Suprapubic skin (tissue), 4 donors: Measurements from ENCODE around the gene JPH3. TPM values are rescaled to one million over a fixed set of nuclear protein-coding genes. Genes with fewer than 3 reads are reported as not detected.

Source experiments
- DNase-seq, 2 donors: peaks; one replicate each; pipeline ENCODE4 v3.0.0-alpha.2; 2019; ENCODE audit warnings: low spot score in 2 of 2
- H3K27ac ChIP-seq: fragments of 200-600 bp; sonication (generic); one replicate; pipeline ENCODE4 v1.5.1; 2019
- H3K27me3 ChIP-seq: fragments of 200-600 bp; sonication (generic); one replicate; pipeline ENCODE4 v1.5.1; 2019
- H3K36me3 ChIP-seq: fragments of 200-600 bp; sonication (generic); one replicate; pipeline ENCODE4 v1.5.1; 2019
- H3K4me1 ChIP-seq: fragments of 200-600 bp; sonication (generic); one replicate; pipeline ENCODE4 v1.5.1; 2019
- H3K4me3 ChIP-seq: fragments of 200-600 bp; sonication (generic); one replicate; pipeline ENCODE4 v1.5.1; 2019; ENCODE audit warnings: mild to moderate bottlenecking
- H3K9me3 ChIP-seq: fragments of 200-600 bp; sonication (generic); one replicate; pipeline ENCODE4 v1.5.1; 2019
- EP300 ChIP-seq: sonication (generic); formaldehyde crosslinking; IDR thresholded peaks from one replicate; pipeline ENCODE4 v1.6.1; 2017; ENCODE audit warnings: antibody characterized with exemption
- POLR2A ChIP-seq, 2 donors: fragments of 450-650 bp; IDR thresholded peaks; one replicate each; pipeline ENCODE4 v1.6.1; 2017; ENCODE audit warnings: antibody characterized with exemption in 2 of 2, mild to moderate bottlenecking in 2 of 2, moderate library complexity in 2 of 2
- POLR2AphosphoS5 ChIP-seq, 3 donors: sonication (generic); formaldehyde crosslinking; IDR thresholded peaks; one replicate each; pipeline ENCODE4 v1.6.1; 2017; ENCODE audit warnings: antibody characterized with exemption in 3 of 3
- WGBS: methylation state at CpG from one replicate; pipeline ENCODE4 v1.1.5; 2018; 5-methylcytosine and 5-hydroxymethylcytosine counted together
- total RNA-seq, 4 donors: library from RNA; depleted of rRNA; stranded (reverse); fragments of >200 nt; gene quantifications; one replicate each; pipeline ENCODE4 v1.1.0, GENCODE V29; 2016
- TF ChIP-seq, protein P1 (sequence below), 2 donors: fragments of 200-600 bp in 1 of 2; fragments of 450-650 bp in 1 of 2; sonication (generic) in 1 of 2; IDR thresholded peaks; one replicate each; pipeline ENCODE4 v1.5.1; 2016 to 2019; ENCODE audit warnings: antibody characterized with exemption in 2 of 2, mild to moderate bottlenecking in 1 of 2, moderate library complexity in 1 of 2

Gene JPH3
- total RNA-seq, 4 donors from 2014 or later = not detected

DNA sequence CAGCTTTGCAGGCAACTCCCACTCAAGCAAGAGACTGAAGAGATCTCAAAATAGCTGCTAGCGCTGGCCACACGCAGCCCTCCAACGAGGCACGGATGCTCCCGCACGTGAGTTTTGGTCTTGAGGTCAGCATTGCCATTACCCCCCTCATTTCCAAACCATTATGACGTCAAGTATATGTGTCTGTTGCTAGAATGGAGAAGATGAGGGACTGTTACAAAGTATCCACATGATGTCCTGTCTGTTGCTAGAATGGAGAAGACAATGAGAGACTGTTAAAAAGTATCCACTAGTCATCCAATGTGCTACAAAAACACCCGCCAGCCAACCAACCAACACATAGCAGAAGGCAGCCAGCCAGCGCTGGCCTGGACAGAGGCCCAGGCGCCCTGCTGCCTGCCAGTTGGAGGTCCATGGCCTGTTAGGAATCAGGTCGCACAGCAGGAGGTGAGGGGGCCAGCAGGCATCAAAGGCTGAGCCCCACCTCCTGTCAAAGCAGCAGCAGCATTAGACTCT, 138.7 kb downstream of the JPH3 start:
- WGBS = 82% methylated on average over 10 of the region's 11 CpGs
- no peaks in the 10 kb centered on the region for H3K9me3 ChIP-seq
- no peaks in the 10 kb centered on the region for H3K4me1 ChIP-seq
- H3K36me3 ChIP-seq = peaks cover 44% of the 10 kb centered on the region
- no peak overlapping the region for H3K4me3 ChIP-seq
- no peak for DNase-seq
- TF ChIP-seq POLR2A (IDR thresholded peaks at IDR 0.05) = no peak
- TF ChIP-seq POLR2AphosphoS5 (IDR thresholded peaks at IDR 0.05) = no peak
- TF ChIP-seq, protein P1, sequence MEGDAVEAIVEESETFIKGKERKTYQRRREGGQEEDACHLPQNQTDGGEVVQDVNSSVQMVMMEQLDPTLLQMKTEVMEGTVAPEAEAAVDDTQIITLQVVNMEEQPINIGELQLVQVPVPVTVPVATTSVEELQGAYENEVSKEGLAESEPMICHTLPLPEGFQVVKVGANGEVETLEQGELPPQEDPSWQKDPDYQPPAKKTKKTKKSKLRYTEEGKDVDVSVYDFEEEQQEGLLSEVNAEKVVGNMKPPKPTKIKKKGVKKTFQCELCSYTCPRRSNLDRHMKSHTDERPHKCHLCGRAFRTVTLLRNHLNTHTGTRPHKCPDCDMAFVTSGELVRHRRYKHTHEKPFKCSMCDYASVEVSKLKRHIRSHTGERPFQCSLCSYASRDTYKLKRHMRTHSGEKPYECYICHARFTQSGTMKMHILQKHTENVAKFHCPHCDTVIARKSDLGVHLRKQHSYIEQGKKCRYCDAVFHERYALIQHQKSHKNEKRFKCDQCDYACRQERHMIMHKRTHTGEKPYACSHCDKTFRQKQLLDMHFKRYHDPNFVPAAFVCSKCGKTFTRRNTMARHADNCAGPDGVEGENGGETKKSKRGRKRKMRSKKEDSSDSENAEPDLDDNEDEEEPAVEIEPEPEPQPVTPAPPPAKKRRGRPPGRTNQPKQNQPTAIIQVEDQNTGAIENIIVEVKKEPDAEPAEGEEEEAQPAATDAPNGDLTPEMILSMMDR (IDR thresholded peaks at IDR 0.05) = no peak
- TF ChIP-seq EP300 = no peak
- no peak overlapping the region for H3K27ac ChIP-seq
- no peaks in the 10 kb centered on the region for H3K27me3 ChIP-seq

DNA sequence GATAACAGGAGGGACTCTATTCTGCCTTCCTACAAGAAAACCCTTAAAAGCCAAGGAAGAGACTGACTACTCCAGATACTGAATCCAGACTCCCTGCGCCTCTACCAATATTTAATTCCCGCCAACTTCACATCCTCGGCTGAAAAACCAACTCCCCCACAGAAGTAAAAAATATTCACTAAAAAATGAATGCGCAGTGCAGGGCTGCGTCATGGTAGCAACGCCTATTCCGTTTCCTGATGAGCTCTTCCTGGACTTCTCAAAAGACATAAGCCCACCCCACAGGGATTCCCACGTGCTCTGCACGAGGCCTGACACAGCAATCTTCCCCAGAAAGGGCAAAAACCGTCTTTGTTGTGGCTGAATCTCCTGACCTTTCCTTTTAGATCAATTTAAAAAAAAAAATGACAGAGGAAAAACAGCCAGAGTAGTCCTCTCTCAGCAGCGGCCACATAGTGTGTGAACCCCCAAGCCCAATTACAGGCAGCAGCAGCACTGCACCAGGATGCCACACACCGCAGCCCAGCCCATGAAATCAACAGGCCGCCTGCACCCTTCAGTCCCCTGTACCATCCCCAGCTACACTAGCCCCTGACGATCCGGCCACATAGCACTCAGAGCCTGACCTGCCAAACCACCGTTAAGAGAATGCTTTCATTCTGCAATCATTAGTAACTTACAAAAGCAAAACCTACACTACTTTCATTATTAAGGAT, 139.6 kb downstream of the JPH3 start:
- no peaks in the 10 kb centered on the region for H3K4me1 ChIP-seq
- no peaks in the 10 kb centered on the region for H3K27me3 ChIP-seq
- H3K27ac ChIP-seq = no peak overlapping the region
- peaks cover 49% of the 10 kb centered on the region for H3K36me3 ChIP-seq
- WGBS = 93% methylated on average over 16 of the region's 16 CpGs
- no peaks in the 10 kb centered on the region for H3K9me3 ChIP-seq
- no peak for TF ChIP-seq EP300
- no peak for TF ChIP-seq POLR2AphosphoS5 (IDR thresholded peaks at IDR 0.05)
- TF ChIP-seq, protein P1 (IDR thresholded peaks at IDR 0.05) = no peak
- H3K4me3 ChIP-seq = no peak overlapping the region
- DNase-seq = no peak

DNA sequence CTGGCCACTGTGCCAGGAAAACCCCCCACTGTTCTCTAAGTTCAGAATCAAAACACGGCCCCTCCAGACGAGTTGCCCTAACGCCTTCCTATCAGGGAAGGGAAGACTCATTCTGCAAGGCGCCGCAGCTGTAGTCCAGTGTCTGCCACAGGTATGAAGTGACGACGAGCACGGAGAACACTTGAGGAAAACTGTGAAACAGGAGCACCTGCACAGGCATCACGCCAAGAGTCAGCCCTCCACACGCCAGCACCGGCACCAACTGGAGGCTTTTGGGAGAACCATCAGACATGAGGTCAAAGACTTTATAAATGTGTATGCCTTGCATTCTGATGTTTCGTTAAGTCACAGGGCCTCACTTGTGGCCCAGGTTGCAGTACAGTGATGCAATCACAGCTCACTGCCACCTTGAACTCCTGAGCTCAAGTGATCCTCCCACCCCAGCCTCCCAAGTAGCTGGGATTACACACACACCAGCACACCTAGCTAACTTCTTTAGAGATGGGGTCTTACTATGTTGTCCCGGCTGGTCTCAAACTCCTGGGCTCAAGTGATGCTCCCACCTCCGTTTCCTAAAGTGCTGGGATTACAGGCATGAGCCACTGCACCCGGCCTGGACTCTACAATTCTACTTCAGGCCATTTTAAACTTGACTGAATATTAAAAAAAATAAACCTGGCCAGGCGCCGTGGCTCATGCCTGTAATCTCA, 140.6 kb downstream of the JPH3 start:
- Histone ChIP-seq H3K4me1 (no peaks in the 10 kb centered on the region), H3K36me3 (peaks cover 55% of the 10 kb centered on the region), H3K27me3 (no peaks in the 10 kb centered on the region), H3K9me3 (no peaks in the 10 kb centered on the region), H3K4me3 (no peak overlapping the region), H3K27ac (no peak overlapping the region)
- no peak for DNase-seq
- WGBS = 86% methylated on average over 8 of the region's 17 CpGs
- no peak for TF ChIP-seq POLR2A (IDR thresholded peaks at IDR 0.05)

DNA sequence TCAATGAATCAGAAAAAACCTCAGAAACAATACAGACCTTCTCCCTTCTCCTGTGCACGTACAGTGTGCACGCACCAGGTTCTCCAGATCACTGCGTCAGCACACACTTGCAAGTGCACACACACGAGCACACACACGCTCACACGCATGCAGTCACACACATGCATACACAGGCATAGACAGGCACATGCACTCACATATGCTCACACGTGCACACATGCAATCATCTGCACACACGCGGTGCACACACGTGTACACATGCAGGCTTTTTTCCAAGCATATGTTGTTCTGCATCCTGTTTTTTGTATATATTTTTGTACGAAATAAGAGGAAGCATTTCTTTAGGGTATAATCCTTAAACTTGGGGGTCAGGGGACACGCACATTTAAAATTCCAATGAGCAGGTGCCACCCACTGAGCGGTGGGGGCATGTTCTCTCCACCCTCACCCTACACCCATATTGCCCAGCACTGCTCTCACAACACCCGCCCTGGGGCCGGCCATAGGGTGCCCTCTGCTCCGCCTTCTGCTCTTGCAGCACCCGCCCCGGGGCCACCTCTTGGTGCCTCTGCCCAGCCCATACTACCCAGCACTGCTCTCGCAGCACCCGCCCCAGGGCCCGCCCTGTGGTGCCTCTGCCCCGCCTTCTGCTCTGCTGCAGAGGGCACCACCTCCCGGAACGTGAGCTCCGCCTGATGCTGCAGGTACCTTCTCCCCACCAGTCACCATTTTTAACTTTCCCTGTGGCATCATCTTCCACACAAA, 142.6 kb downstream of the JPH3 start:
- H3K4me3 ChIP-seq = no peak overlapping the region
- no peak overlapping the region for H3K27ac ChIP-seq
- H3K27me3 ChIP-seq = no peaks in the 10 kb centered on the region
- peaks cover 75% of the 10 kb centered on the region for H3K36me3 ChIP-seq
- 87% methylated on average over 25 of the region's 25 CpGs for WGBS
- no peaks in the 10 kb centered on the region for H3K4me1 ChIP-seq
- TF ChIP-seq POLR2A (IDR thresholded peaks at IDR 0.05) (no peak), POLR2AphosphoS5 (IDR thresholded peaks at IDR 0.05) (no peak), EP300 (no peak)
- TF ChIP-seq, protein P1 (IDR thresholded peaks at IDR 0.05) = no peak
- no peaks in the 10 kb centered on the region for H3K9me3 ChIP-seq
- DNase-seq = no peak

DNA sequence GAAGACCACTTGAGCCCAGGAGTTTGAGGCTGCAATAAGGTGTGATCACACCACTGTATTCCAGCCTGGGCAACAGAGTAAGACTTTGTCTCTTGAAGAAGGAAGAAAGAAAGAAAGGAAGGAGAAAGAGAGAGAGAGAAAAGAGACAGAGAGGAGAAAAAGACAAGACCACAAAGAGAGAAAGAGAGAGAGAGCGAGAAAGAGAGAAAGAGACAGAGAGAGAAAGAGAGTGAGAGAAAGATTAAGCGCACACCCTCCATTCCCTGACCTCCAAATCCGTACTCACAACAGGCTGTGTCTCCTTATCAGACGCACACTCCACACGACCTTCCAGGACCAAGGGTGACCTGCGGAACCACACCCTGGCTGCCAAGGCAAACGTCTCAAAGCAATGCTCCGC, 143.9 kb downstream of the JPH3 start:
- Histone ChIP-seq H3K4me3 (no peak overlapping the region), H3K27me3 (no peaks in the 10 kb centered on the region), H3K27ac (no peak overlapping the region), H3K9me3 (no peaks in the 10 kb centered on the region), H3K4me1 (no peaks in the 10 kb centered on the region), H3K36me3 (peaks cover 77% of the 10 kb centered on the region)
- no peak for DNase-seq
- TF ChIP-seq, protein P1 (IDR thresholded peaks at IDR 0.05) = no peak
- no peak for TF ChIP-seq EP300
- WGBS = 89% methylated on average over 8 of the region's 8 CpGs

Other genes starting within 250 kb of the JPH3 start
- gene FBXO31, start 218.7 kb upstream of the JPH3 start, total RNA-seq = 10 to 100 TPM; 39.9 to 89.3 (median 53.6) TPM
- 10 to 100 TPM; 57.8 to 82.0 (median 71.3) TPM for gene MAP1LC3B, start 210.2 kb upstream of the JPH3 start, total RNA-seq
- 10 to 100 TPM; 21.8 to 64.0 (median 28.8) TPM for gene ZCCHC14, start 109.5 kb upstream of the JPH3 start, total RNA-seq
- gene KLHDC4, start 163.5 kb downstream of the JPH3 start, total RNA-seq = 100 to 1,000 TPM in 1 of 4 donors, 10 to 100 TPM in 3; 26.6 to 104 (median 30.1) TPM